ENCODE measurements around the gene CWC15. TPM values are rescaled to one million over a fixed set of nuclear protein-coding genes. Genes with fewer than 3 reads are reported as not detected.
"Not testable (repeated sequence)": the region's sequence is repeated elsewhere in the genome, so short reads cannot be mapped to it uniquely, and the experiment has no call there.

CWC15 gene
- 68.0 TPM for polyA plus RNA-seq
- long read RNA-seq, donor 1, transcript CWC15-205 (3 exons, 559 nt): minor isoform, 7 of 35 reads
- long read RNA-seq, donor 1, transcript CWC15-201 (7 exons, 1,576 nt): major isoform, 20 of 35 reads
- long read RNA-seq, donor 1, partial matches to known transcripts: 7 of 35 reads
- long read RNA-seq, donor 1, other reads (novel, unspliced or antisense): 0 of 35 reads
- long read RNA-seq, donor 2, transcript CWC15-201 (7 exons, 1,576 nt): major isoform, 51 of 83 reads
- long read RNA-seq, donor 2, transcript CWC15-202 (4 exons, 905 nt): minor isoform, 5 of 83 reads
- long read RNA-seq, donor 2, partial matches to known transcripts: 23 of 83 reads
- long read RNA-seq, donor 2, other reads (novel, unspliced or antisense): 0 of 83 reads
- long read RNA-seq, donor 3: 0 reads
- long read RNA-seq, donor 4, partial matches to known transcripts: 0 of 5 reads
- long read RNA-seq, donor 4, other reads (novel, unspliced or antisense): 0 of 5 reads
- long read RNA-seq, donor 5, transcript CWC15-205 (3 exons, 559 nt): minor isoform, 8 of 31 reads
- long read RNA-seq, donor 5, transcript CWC15-201 (7 exons, 1,576 nt): major isoform, 15 of 31 reads
- long read RNA-seq, donor 5, partial matches to known transcripts: 6 of 31 reads
- long read RNA-seq, donor 5, other reads (novel, unspliced or antisense): 0 of 31 reads
- long read RNA-seq, donor 6, transcript CWC15-202 (4 exons, 905 nt): minor isoform, 7 of 62 reads
- long read RNA-seq, donor 6, transcript CWC15-201 (7 exons, 1,576 nt): major isoform, 33 of 62 reads
- long read RNA-seq, donor 6, partial matches to known transcripts: 18 of 62 reads
- long read RNA-seq, donor 6, other reads (novel, unspliced or antisense): 0 of 62 reads
- long read RNA-seq, donor 7, transcript CWC15-201 (7 exons, 1,576 nt): major isoform, 18 of 35 reads
- long read RNA-seq, donor 7, transcript CWC15-205 (3 exons, 559 nt): minor isoform, 5 of 35 reads
- long read RNA-seq, donor 7, partial matches to known transcripts: 8 of 35 reads
- long read RNA-seq, donor 7, other reads (novel, unspliced or antisense): 0 of 35 reads
- long read RNA-seq, donor 8, transcript CWC15-201 (7 exons, 1,576 nt): major isoform, 49 of 91 reads
- long read RNA-seq, donor 8, transcript CWC15-205 (3 exons, 559 nt): minor isoform, 16 of 91 reads
- long read RNA-seq, donor 8, partial matches to known transcripts: 21 of 91 reads
- long read RNA-seq, donor 8, other reads (novel, unspliced or antisense): 0 of 91 reads
- long read RNA-seq, donor 9, transcript CWC15-201 (7 exons, 1,576 nt): major isoform, 38 of 80 reads
- long read RNA-seq, donor 9, transcript CWC15-202 (4 exons, 905 nt): minor isoform, 8 of 80 reads
- long read RNA-seq, donor 9, partial matches to known transcripts: 32 of 80 reads
- long read RNA-seq, donor 9, other reads (novel, unspliced or antisense): 0 of 80 reads
- long read RNA-seq, donor 10, transcript CWC15-201 (7 exons, 1,576 nt): major isoform, 45 of 81 reads
- long read RNA-seq, donor 10, transcript CWC15-202 (4 exons, 905 nt): minor isoform, 7 of 81 reads
- long read RNA-seq, donor 10, partial matches to known transcripts: 25 of 81 reads
- long read RNA-seq, donor 10, other reads (novel, unspliced or antisense): 0 of 81 reads
- long read RNA-seq, donor 11, transcript CWC15-201 (7 exons, 1,576 nt): major isoform, 23 of 44 reads
- long read RNA-seq, donor 11, transcript CWC15-205 (3 exons, 559 nt): minor isoform, 8 of 44 reads
- long read RNA-seq, donor 11, transcript CWC15-202 (4 exons, 905 nt): minor isoform, 6 of 44 reads
- long read RNA-seq, donor 11, partial matches to known transcripts: 7 of 44 reads
- long read RNA-seq, donor 11, other reads (novel, unspliced or antisense): 0 of 44 reads

- Histone ChIP-seq H3K36me3 (ENCODE audit: control insufficient read depth, insufficient read depth, low read length) (peaks cover 29% of the 10 kb centered on the region), H3K27me3 (ENCODE audit: control insufficient read depth, insufficient read depth, low read length) (no peaks in the 10 kb centered on the region), H3K4me1 (ENCODE audit: control insufficient read depth, insufficient read depth, low read length) (peaks cover 3% of the 10 kb centered on the region), H3K9me3 (ENCODE audit: control insufficient read depth, low read depth, low read length) (no peaks in the 10 kb centered on the region), H3K4me3 (ENCODE audit: low read length) (peak within 1 kb of the TSS; percentile 66), H3K27ac (ENCODE audit: low read length) (peak within 1 kb of the TSS; percentile 70)
- WGBS (ENCODE audit: insufficient coverage, low lambda C conversion rate): no CpG with 5 or more reads among the region's 66 CpGs
- DNase-seq: peak; percentile 94 to 97
Observed at GRCh38 chr11:94973099-94973968, at the start of gene CWC15, which contains the start of gene KDM4D. TSS of gene CWC15 (minus strand) at chr11:94973556. CDS start at chr11:94972185, 1,371 bp downstream. TSS of gene KDM4D (plus strand) at chr11:94973709. CDS start at chr11:94997373, 23,664 bp downstream.

GRCh38 chr11:95021468-95021867 is 48.1 kb upstream of the CWC15 start:
- H3K4me3 ChIP-seq (ENCODE audit: low read length); H3K27me3 ChIP-seq (ENCODE audit: control insufficient read depth, insufficient read depth, low read length); H3K9me3 ChIP-seq (ENCODE audit: control insufficient read depth, low read depth, low read length); H3K4me1 ChIP-seq (ENCODE audit: control insufficient read depth, insufficient read depth, low read length); H3K27ac ChIP-seq (ENCODE audit: low read length); H3K36me3 ChIP-seq (ENCODE audit: control insufficient read depth, insufficient read depth, low read length); DNase-seq: not testable (repeated sequence)
- WGBS (ENCODE audit: insufficient coverage, low lambda C conversion rate): 33% methylated on average over 1 of the region's 5 CpGs

- Histone ChIP-seq H3K4me1 (ENCODE audit: control insufficient read depth, insufficient read depth, low read length) (no peaks in the 10 kb centered on the region), H3K36me3 (ENCODE audit: control insufficient read depth, insufficient read depth, low read length) (no peaks in the 10 kb centered on the region), H3K27ac (ENCODE audit: low read length) (no peak overlapping the region), H3K27me3 (ENCODE audit: control insufficient read depth, insufficient read depth, low read length) (no peaks in the 10 kb centered on the region), H3K4me3 (ENCODE audit: low read length) (no peak overlapping the region), H3K9me3 (ENCODE audit: control insufficient read depth, low read depth, low read length) (no peaks in the 10 kb centered on the region)
- no CpG with 5 or more reads among the region's 2 CpGs for WGBS (ENCODE audit: insufficient coverage, low lambda C conversion rate)
- DNase-seq: no peak
Observed at GRCh38 chr11:95016139-95016538, 42.8 kb upstream of the CWC15 start.

GRCh38 chr11:95014184-95014821 is 40.9 kb upstream of the CWC15 start:
- H3K36me3 ChIP-seq (ENCODE audit: control insufficient read depth, insufficient read depth, low read length): no peaks in the 10 kb centered on the region
- H3K9me3 ChIP-seq (ENCODE audit: control insufficient read depth, low read depth, low read length): no peaks in the 10 kb centered on the region
- H3K4me1 ChIP-seq (ENCODE audit: control insufficient read depth, insufficient read depth, low read length): no peaks in the 10 kb centered on the region
- H3K4me3 ChIP-seq (ENCODE audit: low read length): no peak overlapping the region
- no peak overlapping the region for H3K27ac ChIP-seq (ENCODE audit: low read length)
- 80% methylated on average over 1 of the region's 12 CpGs for WGBS (ENCODE audit: insufficient coverage, low lambda C conversion rate)
- no peaks in the 10 kb centered on the region for H3K27me3 ChIP-seq (ENCODE audit: control insufficient read depth, insufficient read depth, low read length)
- DNase-seq: no peak

- Histone ChIP-seq H3K36me3 (ENCODE audit: control insufficient read depth, insufficient read depth, low read length) (no peaks in the 10 kb centered on the region), H3K9me3 (ENCODE audit: control insufficient read depth, low read depth, low read length) (no peaks in the 10 kb centered on the region), H3K4me1 (ENCODE audit: control insufficient read depth, insufficient read depth, low read length) (no peaks in the 10 kb centered on the region), H3K4me3 (ENCODE audit: low read length) (no peak overlapping the region), H3K27ac (ENCODE audit: low read length) (no peak overlapping the region), H3K27me3 (ENCODE audit: control insufficient read depth, insufficient read depth, low read length) (no peaks in the 10 kb centered on the region)
- DNase-seq: no peak
Observed at GRCh38 chr11:95011376-95011775, 38.0 kb upstream of the CWC15 start.

- H3K4me3 ChIP-seq (ENCODE audit: low read length): no peak overlapping the region
- H3K36me3 ChIP-seq (ENCODE audit: control insufficient read depth, insufficient read depth, low read length): no peaks in the 10 kb centered on the region
- no peaks in the 10 kb centered on the region for H3K4me1 ChIP-seq (ENCODE audit: control insufficient read depth, insufficient read depth, low read length)
- no peak for DNase-seq
- H3K27ac ChIP-seq (ENCODE audit: low read length): no peak overlapping the region
- no peaks in the 10 kb centered on the region for H3K27me3 ChIP-seq (ENCODE audit: control insufficient read depth, insufficient read depth, low read length)
- WGBS (ENCODE audit: insufficient coverage, low lambda C conversion rate): no CpG with 5 or more reads among the region's 1 CpG
- no peaks in the 10 kb centered on the region for H3K9me3 ChIP-seq (ENCODE audit: control insufficient read depth, low read depth, low read length)
Observed at GRCh38 chr11:95005642-95006041, 32.3 kb upstream of the CWC15 start.

- DNase-seq: no peak
- Histone ChIP-seq H3K9me3 (ENCODE audit: control insufficient read depth, low read depth, low read length) (no peaks in the 10 kb centered on the region), H3K27me3 (ENCODE audit: control insufficient read depth, insufficient read depth, low read length) (no peaks in the 10 kb centered on the region), H3K27ac (ENCODE audit: low read length) (no peak overlapping the region), H3K4me1 (ENCODE audit: control insufficient read depth, insufficient read depth, low read length) (no peaks in the 10 kb centered on the region), H3K4me3 (ENCODE audit: low read length) (no peak overlapping the region), H3K36me3 (ENCODE audit: control insufficient read depth, insufficient read depth, low read length) (no peaks in the 10 kb centered on the region)
Observed at GRCh38 chr11:95003716-95004115, 30.4 kb upstream of the CWC15 start.

GRCh38 chr11:94998285-94998684 is 24.9 kb upstream of the CWC15 start:
- Histone ChIP-seq H3K4me1 (ENCODE audit: control insufficient read depth, insufficient read depth, low read length) (no peaks in the 10 kb centered on the region), H3K4me3 (ENCODE audit: low read length) (no peak overlapping the region), H3K27me3 (ENCODE audit: control insufficient read depth, insufficient read depth, low read length) (no peaks in the 10 kb centered on the region), H3K9me3 (ENCODE audit: control insufficient read depth, low read depth, low read length) (peaks cover 2% of the 10 kb centered on the region), H3K27ac (ENCODE audit: low read length) (no peak overlapping the region), H3K36me3 (ENCODE audit: control insufficient read depth, insufficient read depth, low read length) (no peaks in the 10 kb centered on the region)
- no CpG with 5 or more reads among the region's 13 CpGs for WGBS (ENCODE audit: insufficient coverage, low lambda C conversion rate)
- DNase-seq: no peak

All from large intestine (tissue), 12 donors.